RWPE1 (cell line): ENCODE results near the gene ZNF175.
"Not testable (repeated sequence)": the region's sequence is repeated elsewhere in the genome, so short reads cannot be mapped to it uniquely, and the experiment has no call there.

Source experiments
- CTCF ChIA-PET: fragments of 350-600 bp; sonication (Branson Sonifier 250); formaldehyde crosslinking; extraction: SDS; loops from one replicate; lab custom pipeline; 2021; lab: Yijun Ruan, JAX
- POLR2A ChIA-PET: fragments of 400-600 bp; formaldehyde crosslinking; extraction: SDS; loops from one replicate; lab custom pipeline; 2020; ENCODE audit warnings: antibody characterized with exemption; ENCODE audit not compliant: low non-redundant PET; lab: Yijun Ruan, JAX
- DNase-seq: peaks from one replicate; pipeline ENCODE4 v3.0.0; 2012; ENCODE audit warnings: low spot score
- H3K27ac ChIP-seq: fragments of 450-650 bp; 2 replicates; pipeline ENCODE4 v1.5.1; 2017
- TF ChIP-seq, protein P1 (sequence below): fragments of 450-650 bp; conservative IDR thresholded peaks from 2 replicates; pipeline ENCODE4 v1.5.1; 2017; ENCODE audit warnings: low read depth, mild to moderate bottlenecking

The ZNF175 gene

DNA sequence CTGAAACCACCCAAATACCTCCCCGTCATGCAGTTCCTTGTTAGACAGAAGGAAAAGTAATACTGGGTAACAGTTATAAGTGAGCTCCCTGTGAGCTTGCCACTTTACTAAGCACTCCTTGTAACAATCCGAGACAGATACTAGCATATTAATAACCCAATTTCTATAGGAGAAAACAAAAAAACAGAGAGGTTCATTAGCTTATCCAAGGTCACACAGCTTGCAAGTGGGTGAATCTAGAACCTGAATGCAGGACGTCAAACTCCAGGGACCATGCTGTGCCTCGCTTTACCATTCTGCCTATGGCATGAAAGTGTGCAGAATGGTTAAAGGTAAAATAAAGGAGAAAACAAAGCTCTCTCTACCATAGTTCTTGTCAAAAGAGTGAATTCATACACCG is 43.7 kb downstream of the ZNF175 start:
- ChIA-PET POLR2A (no interaction called here), CTCF (no interaction called here)
- TF ChIP-seq, protein P1, sequence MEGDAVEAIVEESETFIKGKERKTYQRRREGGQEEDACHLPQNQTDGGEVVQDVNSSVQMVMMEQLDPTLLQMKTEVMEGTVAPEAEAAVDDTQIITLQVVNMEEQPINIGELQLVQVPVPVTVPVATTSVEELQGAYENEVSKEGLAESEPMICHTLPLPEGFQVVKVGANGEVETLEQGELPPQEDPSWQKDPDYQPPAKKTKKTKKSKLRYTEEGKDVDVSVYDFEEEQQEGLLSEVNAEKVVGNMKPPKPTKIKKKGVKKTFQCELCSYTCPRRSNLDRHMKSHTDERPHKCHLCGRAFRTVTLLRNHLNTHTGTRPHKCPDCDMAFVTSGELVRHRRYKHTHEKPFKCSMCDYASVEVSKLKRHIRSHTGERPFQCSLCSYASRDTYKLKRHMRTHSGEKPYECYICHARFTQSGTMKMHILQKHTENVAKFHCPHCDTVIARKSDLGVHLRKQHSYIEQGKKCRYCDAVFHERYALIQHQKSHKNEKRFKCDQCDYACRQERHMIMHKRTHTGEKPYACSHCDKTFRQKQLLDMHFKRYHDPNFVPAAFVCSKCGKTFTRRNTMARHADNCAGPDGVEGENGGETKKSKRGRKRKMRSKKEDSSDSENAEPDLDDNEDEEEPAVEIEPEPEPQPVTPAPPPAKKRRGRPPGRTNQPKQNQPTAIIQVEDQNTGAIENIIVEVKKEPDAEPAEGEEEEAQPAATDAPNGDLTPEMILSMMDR: no peak
- DNase-seq: no peak
- H3K27ac ChIP-seq: no peak overlapping the region

DNA sequence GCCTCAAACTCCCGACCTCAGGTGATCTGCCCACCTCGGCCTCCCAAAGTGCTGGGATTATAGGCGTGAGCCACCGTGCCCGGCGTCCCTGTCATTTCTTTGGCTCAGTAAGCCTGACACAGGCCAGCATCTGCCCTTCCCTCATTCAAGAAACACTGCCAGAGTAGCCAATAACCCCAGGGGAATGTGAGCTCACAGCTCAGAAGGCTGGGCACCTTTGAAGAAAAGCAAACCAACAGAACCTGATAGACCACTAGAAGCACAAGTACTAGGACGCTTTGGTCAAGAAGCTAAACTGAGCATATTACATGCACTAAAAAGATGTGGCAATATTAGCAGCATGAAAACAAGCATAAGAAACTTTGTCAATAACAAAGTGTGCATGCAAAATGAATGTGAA is 44.9 kb downstream of the ZNF175 start:
- CTCF ChIA-PET: interaction anchor here (0.6 kb wide), 1 partner anchor 506 kb away, joined by 3 read pairs; no protein-coding TSS in a partner anchor
- TF ChIP-seq, protein P1: no peak
- H3K27ac ChIP-seq: no peak overlapping the region
- POLR2A ChIA-PET: no interaction called here
- DNase-seq: no peak

DNA sequence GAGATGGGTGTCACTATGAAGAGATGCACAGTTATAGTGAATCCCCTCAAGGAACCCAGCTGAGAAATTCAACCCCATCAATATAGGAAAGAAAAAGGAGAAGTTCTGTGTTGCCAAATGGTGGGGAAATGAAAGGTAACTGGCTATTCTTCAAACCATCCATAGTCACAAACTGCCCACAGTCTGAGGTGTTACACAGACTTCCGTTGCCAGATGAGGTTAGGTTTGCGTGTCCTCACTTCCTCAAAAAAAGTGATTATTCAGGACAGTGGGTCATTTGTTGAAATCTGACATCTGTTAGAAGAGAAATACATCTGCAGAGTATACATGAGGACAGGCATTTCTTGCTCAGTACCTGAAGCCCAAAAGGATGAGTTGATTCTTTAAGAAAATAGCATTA is 50.1 kb downstream of the ZNF175 start:
- TF ChIP-seq, protein P1: no peak
- no peak overlapping the region for H3K27ac ChIP-seq
- ChIA-PET POLR2A (no interaction called here), CTCF (no interaction called here)
- DNase-seq: no peak

DNA sequence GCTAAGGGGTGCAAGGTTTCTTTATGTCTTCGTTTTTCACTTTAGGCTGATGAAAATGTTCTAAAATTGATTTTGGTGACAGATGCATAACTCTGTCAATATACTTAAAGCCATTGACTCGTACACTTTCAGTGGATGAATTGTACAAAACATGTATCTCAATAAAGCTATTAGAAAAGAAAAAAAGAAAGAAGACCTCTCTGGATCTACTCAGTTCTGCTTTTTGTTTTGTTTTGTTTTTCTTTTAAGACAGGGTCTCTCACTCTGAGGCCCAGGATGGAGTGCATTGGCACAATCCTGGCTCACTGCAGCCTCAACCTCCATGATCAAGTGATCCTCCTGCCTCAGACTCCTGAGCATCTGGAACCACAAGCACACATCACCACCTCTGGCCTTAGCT is 55.6 kb downstream of the ZNF175 start:
- CTCF ChIA-PET: interaction anchor here (0.6 to 0.7 kb wide), 2 partner anchors 87 to 205 kb away, joined by 3 read pairs; no protein-coding TSS in a partner anchor
- POLR2A ChIA-PET: no interaction called here
- TF ChIP-seq, protein P1: no peak
- H3K27ac ChIP-seq: no peak overlapping the region
- DNase-seq: no peak

DNA sequence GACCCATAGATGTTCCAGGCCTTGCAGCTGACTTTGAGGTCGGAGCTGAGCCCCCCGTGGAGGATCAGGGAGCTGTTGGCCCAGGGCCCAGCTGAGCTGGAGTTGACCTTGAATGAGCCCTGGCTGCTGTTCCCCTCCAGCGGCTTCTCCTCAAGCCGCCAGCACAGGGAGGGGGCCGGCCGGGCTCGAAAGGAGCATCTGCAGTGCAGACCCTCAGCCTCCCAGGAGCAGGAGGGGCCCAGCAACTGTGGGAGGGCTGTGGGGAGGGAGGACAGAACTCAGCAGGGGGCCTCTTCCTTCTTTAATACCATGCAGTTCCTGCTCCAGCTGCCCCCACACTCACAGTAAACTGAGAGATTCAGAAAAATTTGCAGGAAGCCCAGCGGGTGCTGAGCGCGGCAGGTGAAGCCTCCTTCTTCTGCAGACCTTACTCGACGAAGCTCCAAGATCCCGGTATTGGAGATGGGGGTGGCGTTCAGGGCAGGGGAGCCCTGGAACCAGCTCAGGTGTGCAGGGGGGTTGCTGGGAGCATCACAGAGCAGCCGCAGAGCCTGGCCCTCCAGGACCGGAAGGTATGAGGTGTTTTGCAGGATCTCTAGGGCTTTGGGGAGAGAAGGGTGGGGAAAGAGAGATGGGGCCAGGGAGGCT is 56.5 kb downstream of the ZNF175 start:
- TF ChIP-seq, protein P1: no peak
- ChIA-PET POLR2A (no interaction called here), CTCF (no interaction called here)
- H3K27ac ChIP-seq: no peak overlapping the region
- no peak for DNase-seq

DNA sequence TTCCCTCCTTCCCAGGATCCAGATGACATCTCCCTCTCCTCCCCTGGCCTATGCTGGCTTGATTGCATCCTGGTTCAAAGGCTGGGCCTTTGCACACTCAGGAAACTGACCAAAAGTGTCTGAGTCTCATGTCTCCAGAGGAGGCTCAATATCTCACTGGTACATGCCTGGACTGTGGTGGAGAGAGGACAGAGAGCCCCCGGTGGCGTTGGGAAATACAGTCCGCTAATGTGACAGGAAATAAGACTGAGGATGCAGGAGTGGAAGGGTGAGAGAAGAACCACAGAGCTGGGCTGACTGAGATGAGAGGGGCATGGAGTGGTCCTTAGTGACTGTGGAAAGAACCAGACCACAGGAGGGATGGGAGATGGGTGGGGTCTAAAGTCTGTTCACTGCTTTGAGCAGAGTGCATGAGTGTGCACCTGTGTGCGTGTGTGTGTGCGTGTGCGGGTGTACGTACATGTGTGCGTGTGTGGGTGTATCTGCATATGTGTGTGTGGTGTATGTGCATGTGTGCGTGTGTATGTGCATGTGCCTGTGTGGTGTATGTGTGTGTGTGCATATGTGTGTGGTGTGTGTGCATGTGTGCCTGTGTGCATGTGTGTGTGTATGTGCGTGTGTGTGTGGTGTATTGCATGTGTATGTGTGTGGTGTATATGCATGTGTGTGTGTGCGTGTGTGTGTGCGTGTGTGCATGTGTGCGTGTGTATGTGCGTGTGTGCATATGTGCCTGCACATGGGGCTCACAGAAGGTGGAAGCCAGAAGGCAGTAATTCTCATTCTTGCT is 57.3 kb downstream of the ZNF175 start:
- no peak for DNase-seq
- CTCF ChIA-PET: no interaction called here
- TF ChIP-seq, protein P1: no peak
- POLR2A ChIA-PET: no interaction called here
- H3K27ac ChIP-seq: no peak overlapping the region

DNA sequence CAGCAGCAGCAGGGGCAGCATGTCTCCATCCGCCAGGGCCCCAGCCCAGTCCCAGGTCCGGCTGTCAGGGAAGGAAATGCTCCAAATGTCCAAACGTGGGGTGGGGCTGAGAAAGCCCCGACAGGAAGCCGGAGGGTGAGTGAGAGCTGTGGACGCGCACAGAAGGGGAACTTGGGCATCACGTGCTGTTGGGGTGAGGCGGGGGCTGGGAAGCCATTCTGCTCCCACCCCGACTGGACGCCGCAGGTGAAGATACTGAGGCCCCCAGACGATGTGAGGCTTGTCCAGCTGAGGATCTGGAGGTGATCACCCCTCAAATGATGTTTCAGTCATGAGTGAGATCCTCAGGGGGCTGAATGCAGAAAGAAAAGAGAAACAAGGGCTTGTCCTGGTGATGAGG is 59.2 kb downstream of the ZNF175 start, which contains the start of gene SIGLEC5:
SIGLEC5 (minus strand) TSS at position 87 of the 400 bp plus-strand sequence; CDS start at position 21, 66 bp downstream.
- POLR2A ChIA-PET, DNase-seq, H3K27ac ChIP-seq, CTCF ChIA-PET: not testable (repeated sequence)
